ENCODE measurements around the gene GJB3. TPM values are rescaled to one million over a fixed set of nuclear protein-coding genes. Genes with fewer than 3 reads are reported as not detected.

The GJB3 gene
- total RNA-seq, 1 experiment from 2014 or later = 0.96 TPM

- Histone ChIP-seq H3K4me2 (ENCODE audit: insufficient read depth, insufficient read length, low read length) (no peak overlapping the region), H2AK5ac (ENCODE audit: insufficient read length, low read length) (no peak overlapping the region), H2AFZ (ENCODE audit: low read length) (no peak overlapping the region), H3K18ac (ENCODE audit: insufficient read length, low read depth, low read length) (no peak overlapping the region), H3K79me2 (ENCODE audit: insufficient read depth, low read length) (no peaks in the 10 kb centered on the region), H3T11ph (ENCODE audit: low read length) (no peak overlapping the region), H3K9ac (ENCODE audit: extremely low read depth, insufficient read length, low read length) (no peak overlapping the region), H2BK15ac (ENCODE audit: low read depth, low read length) (no peak overlapping the region), H3K4ac (ENCODE audit: low read depth, low read length) (no peak overlapping the region), H2BK120ac (ENCODE audit: low read depth, low read length, poor library complexity, severe bottlenecking) (no peak overlapping the region), H3K23me2 (ENCODE audit: insufficient read length, low read depth, low read length, poor library complexity, severe bottlenecking) (no peaks in the 10 kb centered on the region), H4K91ac (ENCODE audit: insufficient read length, low read depth, low read length) (no peak overlapping the region), H3K14ac (ENCODE audit: insufficient read depth, low read length) (no peak overlapping the region; the same call in 1 of the 2 replicates), H3K9me3 (ENCODE audit: control insufficient read depth, low read depth, low read length) (no peaks in the 10 kb centered on the region), H3K4me1 (ENCODE audit: insufficient read depth, low read length) (no peaks in the 10 kb centered on the region), H4K20me1 (ENCODE audit: control insufficient read depth, insufficient read depth, insufficient read length) (no peaks in the 10 kb centered on the region), H3K23ac (ENCODE audit: insufficient read length, low read depth, low read length) (no peak overlapping the region), H3K56ac (ENCODE audit: insufficient read length, low read depth, low read length) (no peak overlapping the region), H4K5ac (ENCODE audit: insufficient read length, low read depth, low read length) (no peak overlapping the region), H4K8ac (replicated peaks; ENCODE audit: insufficient read length, low read depth, low read length) (no peak overlapping the region), H2BK5ac (ENCODE audit: insufficient read length, low read length) (no peak overlapping the region), H3K79me1 (ENCODE audit: insufficient read depth, low read depth, low read length, poor library complexity, severe bottlenecking) (no peaks in the 10 kb centered on the region), H2BK12ac (ENCODE audit: insufficient read length, low read depth, low read length) (no peak overlapping the region), H3K27me3 (ENCODE audit: insufficient read depth, low read length) (no peaks in the 10 kb centered on the region), H2BK20ac (ENCODE audit: low read depth, low read length, poor library complexity, severe bottlenecking) (no peak overlapping the region), H3K27ac (ENCODE audit: insufficient read length, low read depth, low read length) (no peak overlapping the region)
- no peaks in the 10 kb centered on the region for H3K4me1 Mint-ChIP-seq
- TF ChIP-seq, protein P1, sequence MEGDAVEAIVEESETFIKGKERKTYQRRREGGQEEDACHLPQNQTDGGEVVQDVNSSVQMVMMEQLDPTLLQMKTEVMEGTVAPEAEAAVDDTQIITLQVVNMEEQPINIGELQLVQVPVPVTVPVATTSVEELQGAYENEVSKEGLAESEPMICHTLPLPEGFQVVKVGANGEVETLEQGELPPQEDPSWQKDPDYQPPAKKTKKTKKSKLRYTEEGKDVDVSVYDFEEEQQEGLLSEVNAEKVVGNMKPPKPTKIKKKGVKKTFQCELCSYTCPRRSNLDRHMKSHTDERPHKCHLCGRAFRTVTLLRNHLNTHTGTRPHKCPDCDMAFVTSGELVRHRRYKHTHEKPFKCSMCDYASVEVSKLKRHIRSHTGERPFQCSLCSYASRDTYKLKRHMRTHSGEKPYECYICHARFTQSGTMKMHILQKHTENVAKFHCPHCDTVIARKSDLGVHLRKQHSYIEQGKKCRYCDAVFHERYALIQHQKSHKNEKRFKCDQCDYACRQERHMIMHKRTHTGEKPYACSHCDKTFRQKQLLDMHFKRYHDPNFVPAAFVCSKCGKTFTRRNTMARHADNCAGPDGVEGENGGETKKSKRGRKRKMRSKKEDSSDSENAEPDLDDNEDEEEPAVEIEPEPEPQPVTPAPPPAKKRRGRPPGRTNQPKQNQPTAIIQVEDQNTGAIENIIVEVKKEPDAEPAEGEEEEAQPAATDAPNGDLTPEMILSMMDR (conservative IDR thresholded peaks at IDR 0.05) = no peak
- no peaks in the 10 kb centered on the region for H3K9me3 Mint-ChIP-seq
- no peaks in the 10 kb centered on the region for H3K36me3 Mint-ChIP-seq (ENCODE audit: insufficient read depth in 1 of 3, low read depth in 3 of 3)
- no CpG with 5 or more reads among the region's 11 CpGs for WGBS (ENCODE audit: extremely low coverage, insufficient read length, low lambda C conversion rate)
- H3K4me3 Mint-ChIP-seq = no peak overlapping the region
- H3K27ac Mint-ChIP-seq = no peak overlapping the region; a peak in 1 of 7 replicates
- DNase-seq = no peak
- H3K27me3 Mint-ChIP-seq (ENCODE audit: low read depth) = no peaks in the 10 kb centered on the region
These were observed 44.6 kb downstream of the GJB3 start for GRCh38 chr1:34825455-34826091.
